Stimulated activated CD8-positive, alpha-beta memory T cell treated with anti-CD3 and anti-CD28 coated beads, Interleukin-12 subunit alpha, Interleukin-12 subunit beta, amount 100 ng/mL, for 1 hour (primary cell): Measurements from ENCODE around the gene PDCD1LG2.
"Not testable (repeated sequence)": the region's sequence is repeated elsewhere in the genome, so short reads cannot be mapped to it uniquely, and the experiment has no call there.

Experiments
- DNase-seq: peaks from one replicate; pipeline ENCODE4 v3.0.0-alpha.2; 2020; ENCODE audit warnings: low read depth

PDCD1LG2 gene

GRCh38 chr9:5566054-5566618 lies 55.8 kb downstream of the PDCD1LG2 start:
- DNase-seq, result no peak

DNA sequence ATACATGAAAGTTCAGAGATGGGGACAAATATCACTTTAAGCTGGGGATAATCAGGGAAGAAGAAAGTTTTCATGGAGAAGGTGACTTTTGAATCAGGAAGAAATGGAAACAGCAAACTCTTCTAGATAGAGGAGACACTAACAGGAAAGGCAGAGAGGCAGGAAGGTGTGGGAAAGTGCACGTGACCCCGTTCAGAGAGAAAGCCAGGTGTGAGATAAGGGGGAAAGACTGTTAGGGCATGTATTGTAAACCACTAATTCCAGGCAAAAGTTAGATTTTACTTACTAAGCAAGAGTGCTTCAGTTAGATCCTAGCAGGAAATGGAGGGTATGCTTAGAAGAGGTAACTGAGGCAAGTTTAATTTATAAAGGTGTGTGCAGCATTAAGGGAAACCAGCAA lies 58.5 kb downstream of the PDCD1LG2 start:
- no peak for DNase-seq

DNA sequence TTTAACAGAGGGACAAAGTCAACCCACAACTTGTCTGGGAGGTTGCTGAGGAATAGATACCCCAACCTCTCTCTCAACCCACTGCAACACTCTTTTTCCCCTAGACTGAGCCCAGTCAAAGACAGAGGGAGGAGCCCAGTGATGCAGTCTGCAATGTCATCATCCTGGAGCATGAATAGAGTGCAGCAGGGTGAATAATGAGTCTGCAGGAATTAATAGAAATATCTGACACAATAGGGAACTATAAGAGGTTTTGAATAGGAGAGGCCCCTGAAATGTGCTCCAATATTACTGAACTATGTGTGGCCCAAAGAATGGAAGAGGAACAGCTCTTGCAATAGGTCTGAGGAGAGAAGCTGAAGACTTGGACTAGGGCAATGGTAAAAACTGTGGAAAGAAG lies 59.1 kb downstream of the PDCD1LG2 start:
- DNase-seq, result no peak

DNA sequence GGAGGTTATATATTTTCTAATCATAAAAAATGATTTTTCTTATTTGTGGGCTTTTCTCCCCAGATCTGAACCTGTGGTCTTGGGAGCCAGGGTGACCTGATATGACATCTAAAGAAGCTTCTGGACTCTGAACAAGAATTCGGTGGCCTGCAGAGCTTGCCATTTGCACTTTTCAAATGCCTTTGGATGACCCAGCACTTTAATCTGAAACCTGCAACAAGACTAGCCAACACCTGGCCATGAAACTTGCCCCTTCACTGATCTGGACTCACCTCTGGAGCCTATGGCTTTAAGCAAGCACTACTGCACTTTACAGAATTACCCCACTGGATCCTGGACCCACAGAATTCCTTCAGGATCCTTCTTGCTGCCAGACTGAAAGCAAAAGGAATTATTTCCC lies 59.6 kb downstream of the PDCD1LG2 start:
- no peak for DNase-seq

DNA sequence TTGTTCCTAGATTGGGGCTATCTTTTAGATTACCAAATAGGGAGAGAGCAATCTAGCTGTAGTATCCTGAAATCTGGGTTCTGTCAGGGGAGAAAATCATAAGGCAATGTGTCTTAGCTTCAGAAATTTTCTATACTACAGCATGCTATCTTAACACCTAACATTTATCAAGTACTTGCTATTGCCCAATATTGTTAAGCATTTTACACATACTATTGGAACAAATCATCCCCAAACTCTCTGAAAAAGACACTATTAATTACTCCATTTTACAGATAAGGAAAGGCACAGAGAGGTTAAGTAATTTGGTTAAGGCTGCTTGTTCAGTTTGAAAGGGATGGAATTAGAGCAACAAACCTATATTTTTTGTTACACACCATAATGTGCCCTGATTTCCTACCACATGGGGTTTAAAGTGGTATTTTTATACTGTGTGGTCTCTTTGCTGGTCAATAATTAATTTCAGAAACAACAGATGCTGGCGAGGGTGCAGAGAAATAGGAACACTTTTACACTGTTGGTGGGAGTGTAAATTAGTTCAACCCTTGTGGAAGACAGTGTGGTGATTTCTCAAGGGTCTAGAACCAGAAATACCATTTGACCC lies 61.4 kb downstream of the PDCD1LG2 start:
- DNase-seq, result no peak

- DNase-seq, result no peak
Measured at GRCh38 chr9:5574097-5574496, 63.8 kb downstream of the PDCD1LG2 start.

- DNase-seq, result no peak
Measured at GRCh38 chr9:5575000-5575399, 64.7 kb downstream of the PDCD1LG2 start.

- no peak for DNase-seq
Measured at GRCh38 chr9:5577225-5577624, 66.9 kb downstream of the PDCD1LG2 start.

DNA sequence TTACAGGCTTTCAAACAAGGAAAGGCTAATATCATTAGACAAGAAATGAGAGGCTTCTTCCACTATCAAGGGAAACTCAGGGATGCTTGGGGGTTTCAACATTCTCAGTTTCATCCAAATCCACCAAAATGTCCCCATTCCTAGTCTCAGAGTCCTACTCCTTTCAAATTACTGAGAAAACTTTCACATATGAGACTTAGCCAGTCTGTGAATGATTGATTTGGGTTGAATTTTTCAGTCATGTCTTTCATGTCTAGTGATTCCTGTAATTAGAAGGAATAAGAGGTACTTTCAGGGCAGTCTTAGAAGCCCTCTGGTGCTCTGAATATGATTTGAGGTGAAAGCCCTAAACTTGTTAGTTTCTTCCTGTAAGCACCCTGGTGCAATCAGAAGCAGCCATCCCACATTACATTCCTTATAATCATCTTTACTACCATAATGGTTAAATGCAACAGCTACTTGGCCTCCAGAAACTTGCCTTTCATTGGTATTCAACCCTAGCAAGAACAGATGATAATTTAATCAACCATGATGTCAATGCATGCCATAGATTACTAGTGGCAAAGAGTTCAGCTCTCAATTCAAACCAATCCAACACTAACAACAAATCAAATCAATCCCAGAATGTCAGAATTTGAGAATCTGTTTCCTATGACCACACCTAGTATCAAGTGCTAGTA lies 67.8 kb downstream of the PDCD1LG2 start:
- no peak for DNase-seq

- no peak for DNase-seq
Measured at GRCh38 chr9:5578698-5579085, 68.4 kb downstream of the PDCD1LG2 start.

GRCh38 chr9:5579881-5580280 lies 69.5 kb downstream of the PDCD1LG2 start:
- no peak for DNase-seq

- DNase-seq, result no peak
Measured at GRCh38 chr9:5580650-5581049, 70.3 kb downstream of the PDCD1LG2 start.

GRCh38 chr9:5581706-5582105 lies 71.4 kb downstream of the PDCD1LG2 start:
- not testable (repeated sequence) for DNase-seq

DNA sequence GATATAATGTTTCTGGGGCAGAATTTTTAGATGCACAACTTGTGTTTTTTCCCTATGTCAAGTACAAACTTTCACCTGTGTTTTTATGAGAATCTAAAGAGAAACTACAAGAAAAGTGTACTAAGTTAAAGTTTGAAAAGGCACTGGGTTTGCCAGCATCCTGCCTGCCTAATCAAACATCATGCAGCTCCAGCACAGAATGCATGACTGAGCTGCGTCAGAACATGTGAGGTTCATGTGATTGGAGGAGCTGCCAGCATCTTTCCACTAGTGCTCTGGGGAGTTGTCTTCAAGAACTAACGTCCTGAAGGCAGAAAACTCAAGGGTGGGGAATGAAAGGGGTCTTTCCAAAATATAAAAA lies 72.5 kb downstream of the PDCD1LG2 start:
- DNase-seq, result no peak

DNA sequence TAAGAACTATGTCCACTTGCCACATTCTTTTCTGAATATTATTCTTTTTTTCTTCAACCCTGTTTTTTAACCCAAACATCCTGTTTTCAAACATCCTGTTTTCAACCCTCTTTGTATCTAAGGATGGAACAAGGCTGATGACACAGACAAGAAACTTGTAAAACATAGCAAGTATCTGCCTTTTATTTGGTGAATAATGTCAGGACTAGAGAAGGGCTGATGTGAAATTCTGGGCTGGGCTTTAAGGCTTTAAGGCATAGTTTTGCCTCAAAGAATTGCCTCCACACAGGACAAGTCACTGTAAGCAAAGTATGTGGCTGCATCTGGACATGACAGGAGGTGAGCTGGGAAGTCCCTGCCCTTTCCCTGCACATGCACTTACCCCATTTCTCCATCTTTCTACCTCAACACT lies 76.1 kb downstream of the PDCD1LG2 start:
- DNase-seq, result no peak

DNA sequence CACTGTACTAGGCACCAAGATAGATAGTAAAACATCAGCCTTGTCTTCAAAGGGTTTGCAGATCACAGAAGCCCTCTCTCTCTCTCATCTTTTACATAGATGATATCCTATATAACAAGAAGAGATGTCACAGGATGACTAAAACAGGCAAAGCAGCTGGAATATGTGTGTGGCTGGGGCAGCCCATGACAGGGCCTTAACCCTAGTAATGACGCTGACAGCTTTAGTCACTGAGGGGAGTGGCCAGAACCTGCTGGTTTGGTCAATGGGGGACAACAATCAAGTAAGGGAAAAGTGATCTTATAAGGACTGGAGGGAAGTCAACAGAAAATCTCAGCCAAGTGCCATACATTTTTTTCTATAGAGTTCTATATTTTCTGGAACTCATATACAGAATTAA lies 76.7 kb downstream of the PDCD1LG2 start:
- no peak for DNase-seq

DNA sequence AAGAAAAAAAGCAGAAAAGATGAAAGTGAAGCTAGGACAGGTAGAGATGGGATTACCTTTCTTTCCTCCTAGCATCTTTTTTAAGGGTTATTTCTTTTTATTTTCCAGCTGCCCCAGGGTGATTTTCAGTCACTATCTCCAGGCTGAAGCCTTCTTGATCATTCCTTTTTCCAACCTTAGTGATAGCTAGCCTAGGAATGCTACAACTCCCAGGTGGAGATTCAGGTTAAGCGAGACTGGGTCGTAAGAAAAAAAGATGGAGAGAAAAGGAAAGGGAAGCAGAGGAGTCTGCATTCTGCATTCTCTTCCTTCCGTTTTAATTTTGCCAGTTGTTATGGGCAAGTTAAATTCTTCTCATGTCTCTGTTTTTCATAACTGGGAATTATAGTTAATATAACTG lies 81.9 kb downstream of the PDCD1LG2 start:
- DNase-seq, result no peak

GRCh38 chr9:5592904-5593303 lies 82.6 kb downstream of the PDCD1LG2 start:
- no peak for DNase-seq

DNA sequence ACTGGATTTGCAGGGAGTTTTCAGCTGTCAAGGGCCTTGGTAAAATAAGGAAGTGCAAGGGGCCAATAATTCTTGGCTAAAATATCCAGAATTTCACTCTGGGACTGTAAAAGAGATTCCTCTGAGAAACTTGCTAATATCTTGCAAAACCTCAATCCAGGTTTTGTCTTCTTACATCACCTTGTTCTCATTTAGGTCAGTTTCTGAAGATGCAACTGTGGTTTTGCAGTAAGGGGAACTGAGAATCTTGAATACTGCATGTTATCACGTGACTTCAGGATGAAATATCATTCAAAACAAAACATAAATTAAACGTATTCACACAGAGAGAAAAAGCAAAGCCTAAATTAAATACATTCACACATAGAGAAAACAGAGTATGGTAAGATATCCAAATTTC lies 83.6 kb downstream of the PDCD1LG2 start:
- no peak for DNase-seq

DNA sequence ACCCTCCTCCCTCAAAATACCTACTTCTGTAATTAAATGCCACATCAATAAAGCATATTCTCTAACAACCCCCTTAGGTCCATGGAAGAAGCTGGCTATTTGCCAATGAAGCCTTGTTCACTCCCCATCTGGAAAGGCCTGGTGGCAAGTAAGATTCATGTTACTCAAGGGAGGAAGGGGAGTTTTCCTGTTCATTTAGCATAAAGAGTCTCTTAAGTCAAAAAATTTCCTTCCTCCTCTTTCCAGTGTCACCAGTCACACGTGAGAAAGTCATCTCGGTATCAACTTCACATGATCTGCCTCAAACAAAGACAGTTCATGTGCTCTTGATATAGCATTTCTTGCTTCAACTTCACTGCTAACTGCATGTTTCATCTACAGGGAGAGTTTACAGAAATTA lies 85.8 kb downstream of the PDCD1LG2 start:
- DNase-seq, result no peak

- DNase-seq, result no peak
Measured at GRCh38 chr9:5608298-5609225, 98.2 kb downstream of the PDCD1LG2 start.

DNA sequence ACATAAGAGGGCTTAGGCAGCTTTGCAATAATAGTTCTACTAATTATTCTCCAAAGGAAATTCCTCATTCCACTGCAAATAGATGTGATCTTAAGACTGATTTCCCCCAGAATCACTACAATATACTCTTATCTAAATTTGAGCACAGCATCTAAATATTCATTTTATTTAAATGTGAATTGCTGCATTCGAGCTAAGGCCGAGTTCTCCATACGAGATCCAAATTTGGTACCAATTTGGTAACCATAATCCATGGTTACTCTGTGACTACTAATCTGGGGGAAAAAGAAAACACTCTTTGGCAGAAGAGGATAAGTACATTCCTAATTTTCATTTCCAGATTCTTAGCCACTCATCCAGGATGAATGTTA lies 98.9 kb downstream of the PDCD1LG2 start:
- no peak for DNase-seq

GRCh38 chr9:5610491-5610890 lies 100.2 kb downstream of the PDCD1LG2 start:
- DNase-seq, result no peak
